Activated T-cell treated with anti-CD3 and anti-CD28 coated beads, Interleukin-2, amount 50 U/mL, for 4 hours (primary cell): ENCODE data around the gene CS. TPM values are rescaled to one million over a fixed set of nuclear protein-coding genes. Genes with fewer than 3 reads are reported as not detected.
A peak's percentile ranks its signal among the peaks of the same experiment; 100 is the strongest.

Experiments used
- ATAC-seq, 2 donors: fragments of 200-7000 bp; cut with Tn5 transposase; one replicate each; pipeline ENCODE4 v1.10.0; 2021
- DNase-seq: peaks from one replicate; pipeline ENCODE4 v3.0.0-alpha.2; 2020
- H3K27me3 Mint-ChIP-seq: one replicate; pipeline ENCODE4 v1.8.0; 2021; ENCODE audit warnings: low read depth, mixed read lengths
- H3K36me3 Mint-ChIP-seq: one replicate; pipeline ENCODE4 v1.8.0; 2022; ENCODE audit warnings: mixed read lengths; ENCODE audit not compliant: insufficient read depth
- H3K4me1 Mint-ChIP-seq: one replicate; pipeline ENCODE4 v1.8.0; 2021; ENCODE audit warnings: low read depth, mixed read lengths
- H3K4me3 Mint-ChIP-seq: one replicate; pipeline ENCODE4 v1.8.0; 2021; ENCODE audit warnings: mild to moderate bottlenecking, moderate library complexity, mixed read lengths
- H3K9me3 Mint-ChIP-seq: one replicate; pipeline ENCODE4 v1.8.0; 2021; ENCODE audit warnings: mixed read lengths
- total RNA-seq, 3 donors: library from RNA; stranded (reverse); gene quantifications; one replicate each; pipeline ENCODE4 v1.2.1, GENCODE V29; 2021

Gene CS
- total RNA-seq, 3 donors from 2014 or later = 344 to 373 (median 354) TPM

DNA sequence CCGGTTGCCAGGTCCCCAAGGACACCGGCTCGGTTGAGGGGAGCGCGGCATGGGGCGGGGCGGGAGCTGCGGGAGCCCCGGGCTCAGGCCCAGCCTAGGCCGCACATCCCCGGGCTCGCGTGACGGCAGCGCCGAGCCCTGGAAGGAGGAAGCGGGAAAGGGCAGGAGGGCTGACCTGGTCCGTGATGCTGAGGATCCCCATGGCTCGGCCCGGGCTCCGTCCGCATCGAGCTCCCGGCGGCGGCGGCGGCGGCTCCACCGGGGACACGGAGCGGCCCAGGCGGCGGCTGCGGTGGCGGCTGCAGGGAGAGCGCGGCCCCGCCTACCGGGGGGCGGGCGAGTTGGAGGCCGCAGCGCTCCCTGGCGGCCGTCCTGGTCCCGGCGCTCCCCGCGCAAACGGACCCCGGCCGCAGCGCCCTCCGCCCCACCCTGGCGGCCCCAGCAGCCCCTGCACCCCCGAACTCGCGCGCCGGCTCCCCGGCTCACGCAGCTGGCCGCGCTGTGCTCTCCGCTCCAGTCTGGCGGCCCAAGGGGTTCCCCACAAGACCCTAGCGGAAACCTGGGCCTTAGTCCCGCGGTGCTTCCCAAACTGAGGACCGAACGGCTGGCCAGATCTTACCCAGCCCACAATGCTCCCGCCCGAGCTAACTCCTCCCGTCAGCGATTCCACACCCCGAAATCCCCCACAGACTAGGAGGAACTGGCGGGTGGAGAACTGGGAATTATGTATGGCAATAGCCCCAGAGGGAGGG is 41.9 kb downstream of the CS start, which contains the start of gene ANKRD52:
Gene ANKRD52 (minus strand): TSS at position 317 of the 752 bp plus-strand sequence. CDS start 115 bp downstream, at position 202.
- peaks cover 18% of the 10 kb centered on the region for H3K36me3 Mint-ChIP-seq
- no peaks in the 10 kb centered on the region for H3K27me3 Mint-ChIP-seq
- H3K4me3 Mint-ChIP-seq = peak within 1 kb of the TSS; percentile 88
- H3K4me1 Mint-ChIP-seq = peaks cover 25% of the 10 kb centered on the region
- ATAC-seq (peak; percentile 94 to 96), DNase-seq (peak; percentile 73)
- no peaks in the 10 kb centered on the region for H3K9me3 Mint-ChIP-seq

DNA sequence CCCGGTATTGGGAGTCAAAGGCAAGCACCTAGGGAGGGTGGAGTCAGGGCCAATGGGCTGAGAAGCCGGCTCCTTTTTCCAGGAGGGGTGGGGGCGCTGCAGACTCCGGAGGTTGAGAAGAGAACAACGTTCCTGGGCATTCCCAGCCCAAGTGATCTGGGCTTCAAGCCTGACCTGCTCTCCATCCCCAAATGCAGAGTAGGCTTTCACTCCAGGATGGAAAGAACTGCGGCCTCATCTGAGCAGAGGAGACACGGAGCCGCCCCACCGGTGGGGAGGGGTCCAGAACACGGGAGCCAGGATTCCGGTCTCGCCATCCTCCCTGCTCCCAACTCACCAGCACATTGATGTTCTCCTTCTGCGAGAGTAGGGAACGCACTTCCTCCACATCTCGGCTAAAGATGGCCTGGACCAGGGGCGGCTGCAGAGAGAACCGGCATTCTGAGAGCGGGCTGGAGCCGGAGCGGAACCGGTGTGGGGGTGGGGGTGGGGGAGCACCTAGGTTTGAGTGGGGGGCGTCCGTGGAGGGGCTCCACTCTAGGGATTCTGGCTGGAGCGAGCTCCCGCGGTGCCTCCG is 42.6 kb downstream of the CS start:
- peaks cover 25% of the 10 kb centered on the region for H3K36me3 Mint-ChIP-seq
- H3K9me3 Mint-ChIP-seq = no peaks in the 10 kb centered on the region
- DNase-seq = no peak
- H3K4me3 Mint-ChIP-seq = peak overlapping the region; percentile 88
- H3K4me1 Mint-ChIP-seq = peaks cover 25% of the 10 kb centered on the region
- peak; percentile 12 to 25 for ATAC-seq
- H3K27me3 Mint-ChIP-seq = no peaks in the 10 kb centered on the region

DNA sequence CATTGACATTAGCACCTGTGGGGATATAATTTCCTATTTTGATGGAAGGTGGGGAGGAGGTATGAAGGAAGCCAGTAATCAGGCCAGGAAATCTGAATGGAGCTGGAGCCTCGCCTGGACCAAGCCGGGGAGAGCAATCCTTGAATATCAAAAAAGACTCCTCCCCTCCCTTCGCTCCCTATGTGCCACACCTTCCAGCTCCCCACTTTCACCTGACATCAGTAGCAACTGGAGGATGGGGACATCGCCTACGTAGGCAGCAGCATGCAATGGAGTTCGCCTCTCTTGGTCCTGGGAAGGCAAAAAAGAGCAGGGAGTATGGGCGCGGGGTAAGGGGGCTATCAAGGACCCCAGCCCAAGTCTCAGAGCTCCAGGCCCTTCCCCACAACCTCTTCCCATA is 43.1 kb downstream of the CS start:
- DNase-seq (no peak), ATAC-seq (no peak)
- Mint-ChIP-seq H3K9me3 (no peaks in the 10 kb centered on the region), H3K4me1 (peaks cover 25% of the 10 kb centered on the region), H3K36me3 (peaks cover 29% of the 10 kb centered on the region), H3K4me3 (peak overlapping the region; percentile 88), H3K27me3 (no peaks in the 10 kb centered on the region)

DNA sequence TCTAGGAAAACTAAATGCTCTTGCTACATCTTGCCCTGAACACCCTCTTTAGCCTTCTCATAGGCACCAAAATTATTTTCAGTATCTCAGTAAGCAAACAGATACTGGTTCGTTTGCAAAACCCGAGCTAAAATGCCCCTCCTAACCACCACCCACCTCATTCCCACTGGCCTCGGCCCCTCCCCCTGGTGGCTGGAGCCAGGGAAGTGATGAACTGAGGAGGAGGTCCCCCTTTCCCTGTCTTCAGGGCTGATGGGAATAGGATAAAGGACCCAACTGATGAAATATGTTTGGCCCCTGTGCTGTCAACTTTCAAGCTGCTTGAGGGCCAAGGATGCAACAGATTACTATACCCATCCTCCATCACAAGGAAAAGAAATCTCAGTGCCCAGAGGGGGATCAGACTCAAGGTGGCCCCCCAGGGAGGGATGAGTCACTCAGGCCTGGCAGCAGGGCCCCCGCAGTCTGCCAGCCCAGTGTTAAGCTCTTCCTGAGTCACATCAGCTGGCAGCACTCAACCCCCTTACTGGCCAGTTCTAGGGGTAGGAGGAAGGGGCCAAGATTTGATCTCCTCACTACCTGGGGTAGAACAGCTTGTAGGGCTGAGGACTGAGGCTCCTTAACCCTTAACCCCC is 43.7 kb downstream of the CS start:
- H3K27me3 Mint-ChIP-seq = no peaks in the 10 kb centered on the region
- peaks cover 25% of the 10 kb centered on the region for H3K4me1 Mint-ChIP-seq
- no peaks in the 10 kb centered on the region for H3K9me3 Mint-ChIP-seq
- no peak for DNase-seq
- peak overlapping the region; percentile 88 for H3K4me3 Mint-ChIP-seq
- ATAC-seq = no peak
- H3K36me3 Mint-ChIP-seq = peaks cover 33% of the 10 kb centered on the region

DNA sequence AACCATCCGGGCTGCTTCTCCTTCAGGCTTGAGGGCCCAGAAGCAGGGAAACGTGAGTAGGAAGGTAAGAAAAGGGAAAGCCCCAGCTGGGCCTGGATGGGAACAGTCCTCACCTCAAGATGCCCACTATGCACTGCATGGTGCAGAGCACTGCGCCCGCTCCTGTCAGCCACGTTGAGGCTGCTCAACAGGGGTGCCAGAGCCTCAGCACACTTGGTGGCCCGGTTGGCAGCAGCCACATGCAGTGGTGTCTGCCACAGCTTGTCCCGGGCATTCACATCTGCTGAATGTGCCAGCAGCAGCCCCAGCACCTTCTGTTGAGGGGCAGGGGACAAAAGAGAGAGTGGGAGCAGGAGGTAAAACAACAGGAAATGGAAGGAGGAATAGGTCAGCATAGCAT is 44.5 kb downstream of the CS start:
- ATAC-seq (no peak), DNase-seq (no peak)
- Mint-ChIP-seq H3K4me1 (peaks cover 25% of the 10 kb centered on the region), H3K4me3 (peak overlapping the region; percentile 49), H3K9me3 (no peaks in the 10 kb centered on the region), H3K27me3 (no peaks in the 10 kb centered on the region), H3K36me3 (peaks cover 33% of the 10 kb centered on the region)

DNA sequence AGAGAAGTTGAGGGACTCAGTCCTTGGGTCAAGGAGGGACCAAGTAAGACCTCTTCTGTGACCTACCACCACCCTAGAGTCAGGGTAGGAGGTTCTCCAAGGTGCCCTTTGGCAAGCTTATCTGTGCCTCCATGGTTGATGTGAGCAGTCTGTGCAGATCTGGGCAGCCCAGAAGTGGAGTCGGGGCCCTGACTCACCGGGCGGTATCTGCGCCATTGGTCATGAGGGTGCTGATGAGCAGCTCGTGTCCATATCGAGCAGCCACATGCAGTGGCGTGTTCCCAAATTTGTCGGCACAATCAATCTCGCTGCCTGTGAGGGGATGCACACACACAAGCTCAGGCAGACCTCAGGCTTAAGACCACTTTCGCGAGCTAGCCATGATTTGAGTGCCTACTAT is 47.0 kb downstream of the CS start:
- ATAC-seq = no peak
- H3K36me3 Mint-ChIP-seq = peaks cover 38% of the 10 kb centered on the region

DNA sequence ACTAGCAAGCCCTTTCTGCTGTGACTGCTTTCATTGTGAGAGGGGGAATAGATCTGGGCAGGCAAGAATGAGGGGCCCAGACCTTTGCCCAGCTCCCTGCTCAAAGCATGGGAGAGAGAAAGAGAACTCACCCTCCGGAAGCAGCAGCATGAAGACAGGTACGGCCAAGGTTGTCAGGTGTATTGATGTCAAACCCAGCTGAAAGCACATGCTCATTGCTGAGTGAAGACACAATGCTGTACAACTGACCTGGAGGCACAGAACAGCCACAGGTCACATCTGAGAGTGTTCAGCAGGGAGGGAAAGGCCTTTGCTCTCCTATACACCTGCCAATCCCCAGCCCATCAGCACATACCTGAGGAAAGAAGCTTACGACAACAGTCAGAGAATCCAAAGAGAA is 47.5 kb downstream of the CS start:
- DNase-seq (no peak), ATAC-seq (no peak)
- Mint-ChIP-seq H3K27me3 (no peaks in the 10 kb centered on the region), H3K9me3 (no peaks in the 10 kb centered on the region), H3K4me1 (peaks cover 18% of the 10 kb centered on the region), H3K4me3 (no peak overlapping the region), H3K36me3 (peaks cover 40% of the 10 kb centered on the region)

More for the DNA sequence above, 47.0 kb downstream of the CS start:
- Mint-ChIP-seq H3K27me3 (no peaks in the 10 kb centered on the region), H3K9me3 (no peaks in the 10 kb centered on the region), H3K4me1 (peaks cover 18% of the 10 kb centered on the region), H3K4me3 (no peak overlapping the region)
- DNase-seq = no peak

DNA sequence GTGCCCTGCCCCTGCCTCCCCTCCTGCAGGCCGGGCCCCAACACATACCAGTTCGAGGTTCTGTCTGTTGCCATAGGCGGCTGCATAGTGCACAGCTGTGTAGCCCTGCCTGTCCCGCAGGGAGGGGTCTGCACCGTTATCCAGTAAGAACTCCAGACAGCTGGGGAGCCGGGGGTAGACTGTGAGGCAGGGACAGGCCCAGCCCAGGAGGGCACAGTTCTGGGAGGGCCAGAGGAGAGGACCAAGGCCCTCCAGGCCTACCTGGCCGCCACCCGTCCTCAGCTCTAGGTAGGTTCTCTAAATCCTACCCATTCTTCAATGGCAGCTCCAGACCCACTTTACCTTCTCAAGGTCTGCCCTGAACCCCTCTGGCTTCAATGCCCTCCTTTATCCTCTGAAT is 51.4 kb downstream of the CS start:
- Mint-ChIP-seq H3K4me1 (no peaks in the 10 kb centered on the region), H3K27me3 (no peaks in the 10 kb centered on the region), H3K9me3 (no peaks in the 10 kb centered on the region), H3K36me3 (peaks cover 41% of the 10 kb centered on the region), H3K4me3 (no peak overlapping the region)
- ATAC-seq = no peak
- DNase-seq = no peak

DNA sequence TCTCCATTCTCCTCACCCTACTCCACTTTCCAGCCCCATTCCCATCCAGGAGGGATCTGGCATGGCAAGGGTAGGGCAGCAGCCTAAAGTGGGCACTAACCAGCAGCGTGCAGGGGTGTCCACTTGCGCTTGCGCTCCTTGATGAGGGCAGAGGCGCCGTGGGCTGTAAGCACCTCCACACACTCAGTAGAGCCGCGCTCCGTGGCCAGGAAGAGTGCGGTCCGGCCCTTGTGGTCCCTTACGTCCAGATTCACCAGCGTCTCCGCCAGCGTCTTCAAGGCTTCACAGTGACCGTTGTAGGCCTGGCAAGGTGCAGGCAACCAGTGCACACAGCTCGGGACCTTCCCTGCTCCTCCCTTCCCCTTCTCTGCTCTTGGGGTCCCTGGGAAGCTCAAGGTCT is 52.2 kb downstream of the CS start:
- Mint-ChIP-seq H3K36me3 (peaks cover 36% of the 10 kb centered on the region), H3K27me3 (no peaks in the 10 kb centered on the region), H3K4me1 (no peaks in the 10 kb centered on the region), H3K9me3 (no peaks in the 10 kb centered on the region), H3K4me3 (no peak overlapping the region)
- DNase-seq (no peak), ATAC-seq (no peak)

DNA sequence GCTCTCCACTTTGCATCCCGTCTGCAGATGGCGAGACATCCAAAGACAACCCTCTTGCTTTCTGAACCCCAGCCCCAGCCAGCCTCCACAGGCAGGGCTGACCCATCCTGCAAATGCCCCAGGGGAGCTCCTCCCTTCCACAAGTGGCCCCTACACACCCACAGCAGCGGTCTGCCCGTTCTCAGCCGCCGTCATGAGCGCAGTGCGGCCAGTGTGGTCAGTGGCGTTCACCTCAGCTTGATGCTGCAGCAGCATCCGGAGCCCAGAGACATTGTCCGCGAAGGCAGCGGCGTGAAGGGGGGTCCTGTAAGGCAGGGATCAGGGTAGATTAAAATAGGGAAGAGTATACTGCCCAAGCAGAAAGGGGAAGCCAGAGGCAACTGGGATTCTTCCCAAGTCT is 55.6 kb downstream of the CS start:
- DNase-seq (no peak), ATAC-seq (no peak)
- H3K36me3 Mint-ChIP-seq = peaks cover 30% of the 10 kb centered on the region
- H3K27me3 Mint-ChIP-seq = no peaks in the 10 kb centered on the region
- H3K9me3 Mint-ChIP-seq = no peaks in the 10 kb centered on the region
- no peaks in the 10 kb centered on the region for H3K4me1 Mint-ChIP-seq
- no peak overlapping the region for H3K4me3 Mint-ChIP-seq

DNA sequence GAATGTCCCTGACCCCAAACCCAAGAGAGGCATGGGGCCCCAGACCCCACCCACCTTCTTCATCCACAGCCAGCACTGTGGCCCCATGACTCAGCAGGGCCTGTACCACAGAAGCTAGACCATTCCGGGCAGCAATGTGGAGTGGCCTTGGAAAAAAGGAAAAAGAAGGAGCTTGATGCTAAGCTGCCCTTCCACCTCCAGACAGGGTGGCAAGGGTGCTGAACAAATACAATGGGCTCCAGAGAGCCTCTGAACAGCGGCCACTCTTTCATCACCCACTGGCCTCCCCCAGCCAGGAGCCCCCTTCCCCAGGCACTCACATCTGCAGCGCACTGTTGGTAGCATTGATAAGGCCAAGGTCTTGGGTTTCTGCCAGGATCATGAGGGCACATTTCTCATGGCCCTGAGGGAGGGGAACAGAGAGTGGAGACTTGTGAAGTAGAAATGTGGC is 56.4 kb downstream of the CS start:
- no peak for ATAC-seq
- H3K4me1 Mint-ChIP-seq = no peaks in the 10 kb centered on the region
- peaks cover 26% of the 10 kb centered on the region for H3K36me3 Mint-ChIP-seq
- H3K9me3 Mint-ChIP-seq = no peaks in the 10 kb centered on the region
- no peak overlapping the region for H3K4me3 Mint-ChIP-seq
- no peak for DNase-seq
- H3K27me3 Mint-ChIP-seq = no peaks in the 10 kb centered on the region

DNA sequence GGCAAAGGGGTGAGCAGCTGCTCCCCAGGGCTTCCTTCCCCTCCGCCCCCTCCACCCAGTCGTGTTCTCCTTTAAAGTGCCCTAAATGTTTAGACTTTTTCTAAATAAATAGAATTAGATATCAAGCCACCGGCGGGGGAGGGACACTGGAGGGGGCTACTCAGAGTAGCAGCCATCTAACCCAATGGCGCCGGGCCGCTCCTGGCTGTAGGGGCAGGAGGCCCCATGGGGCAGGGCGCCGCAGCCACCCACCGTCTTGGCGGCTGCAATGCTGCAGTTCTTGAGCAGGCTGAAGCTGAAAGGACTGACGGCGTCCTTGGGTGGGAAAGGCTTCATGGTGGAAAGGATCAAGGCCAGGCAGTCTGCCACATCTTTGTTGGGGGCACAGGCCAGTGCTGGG is 57.1 kb downstream of the CS start:
- Mint-ChIP-seq H3K27me3 (no peaks in the 10 kb centered on the region), H3K9me3 (no peaks in the 10 kb centered on the region), H3K36me3 (peaks cover 26% of the 10 kb centered on the region), H3K4me1 (no peaks in the 10 kb centered on the region), H3K4me3 (no peak overlapping the region)
- no peak for DNase-seq
- ATAC-seq = no peak

DNA sequence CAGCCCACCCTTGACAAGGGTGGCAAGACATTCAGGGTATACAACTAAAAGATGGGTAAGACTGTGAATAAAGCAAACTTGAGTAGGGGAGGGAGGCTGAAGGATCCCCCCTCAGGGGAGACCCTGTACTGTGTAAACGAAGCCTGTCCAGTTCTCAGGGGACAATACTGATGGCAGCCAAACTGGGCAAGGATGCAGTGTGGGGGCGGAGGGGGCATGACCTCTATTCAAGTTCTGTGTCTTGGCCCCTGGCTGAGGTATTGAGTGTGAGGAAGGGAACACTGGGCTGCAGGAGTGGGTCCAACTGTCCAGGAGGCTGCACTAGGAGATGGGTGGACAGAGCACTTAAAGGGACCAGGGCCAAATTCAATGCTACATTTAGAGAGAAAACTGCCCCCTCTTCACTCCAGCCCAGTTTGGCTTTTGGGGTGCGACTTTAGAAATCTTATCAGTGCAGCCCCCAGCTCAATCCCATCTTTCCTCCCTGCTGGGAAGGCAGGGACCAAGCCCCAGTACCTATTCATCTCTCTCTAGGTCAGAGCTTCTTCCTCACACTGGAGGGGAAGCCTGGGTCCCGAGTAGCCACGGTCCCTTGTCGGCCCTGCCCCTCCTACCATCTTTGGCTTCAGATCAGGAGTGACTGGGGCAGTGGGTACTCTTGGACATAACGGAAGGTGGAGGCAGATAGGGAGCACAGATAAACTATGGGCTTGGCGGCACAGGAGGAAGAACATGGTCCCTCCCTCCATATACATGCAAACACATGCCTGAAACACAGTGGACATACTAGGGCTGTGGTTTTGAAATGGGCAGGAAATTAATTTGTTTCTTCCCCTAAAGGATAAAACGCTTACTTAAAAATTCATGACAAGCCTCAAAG is 58.5 kb downstream of the CS start:
- Mint-ChIP-seq H3K36me3 (peaks cover 20% of the 10 kb centered on the region), H3K4me1 (no peaks in the 10 kb centered on the region), H3K27me3 (no peaks in the 10 kb centered on the region), H3K4me3 (no peak overlapping the region), H3K9me3 (no peaks in the 10 kb centered on the region)
- no peak for ATAC-seq
- DNase-seq = no peak

DNA sequence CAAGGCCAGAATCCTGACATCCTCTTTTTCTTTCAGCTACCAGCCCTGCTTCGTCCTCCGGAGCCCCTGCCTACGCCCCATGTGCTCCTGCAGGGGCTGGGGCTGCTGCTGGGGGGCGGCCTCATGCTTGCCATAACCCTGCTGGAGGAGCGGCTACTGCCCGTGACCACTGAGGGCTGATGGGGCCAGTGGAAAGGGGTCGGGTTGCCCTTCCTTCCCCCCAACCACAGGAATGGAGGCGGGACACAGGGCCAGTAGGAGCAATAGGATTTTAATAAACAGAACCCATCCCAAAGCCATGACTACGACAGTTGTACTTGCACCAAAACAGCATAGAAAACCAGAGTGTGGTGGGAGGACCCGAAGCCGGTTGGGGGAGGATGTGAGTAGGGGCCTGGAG is 62.6 kb downstream of the CS start:
- no peak for ATAC-seq
- H3K36me3 Mint-ChIP-seq = peaks cover 7% of the 10 kb centered on the region
- no peaks in the 10 kb centered on the region for H3K27me3 Mint-ChIP-seq

More for the DNA sequence above, 62.6 kb downstream of the CS start:
- Mint-ChIP-seq H3K4me3 (no peak overlapping the region), H3K4me1 (no peaks in the 10 kb centered on the region), H3K9me3 (no peaks in the 10 kb centered on the region)
- no peak for DNase-seq
